HL-60 (cell line): ENCODE measurements around the gene RELN.

Experiments used
- DNase-seq, 2 experiments: peaks; one replicate each; pipeline ENCODE4 v3.0.0-alpha.2; 2010 to 2020; ENCODE audit warnings: low read depth in 1 of 2, low spot score in 1 of 2
- H3K27ac ChIP-seq: fragments of 250-450 bp; sonication (Bioruptor Pico); replicated peaks from 2 replicates; pipeline ENCODE4 v1.5.1; 2020; ENCODE audit warnings: mild to moderate bottlenecking, moderate library complexity
- H3K27me3 ChIP-seq: fragments of 250-450 bp; sonication (Bioruptor Pico); 2 replicates; pipeline ENCODE4 v1.5.1; 2021; ENCODE audit warnings: mild to moderate bottlenecking, moderate library complexity; ENCODE audit not compliant: insufficient read depth, poor library complexity, severe bottlenecking
- H3K4me3 ChIP-seq: replicated peaks from 2 replicates; pipeline ENCODE4 v1.5.1; 2011; ENCODE audit warnings: mild to moderate bottlenecking, control low read depth, low read length; ENCODE audit not compliant: insufficient read depth
- CTCF ChIP-seq: IDR thresholded peaks from one replicate; pipeline ENCODE4 v1.5.1; 2011; ENCODE audit warnings: low read length, control low read depth, inconsistent platforms; ENCODE audit not compliant: insufficient read depth
- GABPA ChIP-seq: IDR thresholded peaks from 2 replicates; pipeline ENCODE4 v1.6.1; 2012; ENCODE audit warnings: low read depth
- POLR2AphosphoS5 ChIP-seq: IDR thresholded peaks from 2 replicates; pipeline ENCODE4 v1.6.1; 2012; ENCODE audit warnings: low read depth
- REST ChIP-seq: IDR thresholded peaks from 2 replicates; pipeline ENCODE4 v1.6.1; 2012; ENCODE audit warnings: low read depth; ENCODE audit not compliant: insufficient replicate concordance
- SPI1 ChIP-seq: IDR thresholded peaks from 2 replicates; pipeline ENCODE4 v1.6.1; 2012; ENCODE audit warnings: low read depth, mild to moderate bottlenecking, borderline replicate concordance

RELN gene

GRCh38 chr7:103702982-103703381 is 286.5 kb downstream of the RELN start:
- no peak overlapping the region for H3K4me3 ChIP-seq
- H3K27ac ChIP-seq = no peak overlapping the region
- DNase-seq = no peak
- no peaks in the 10 kb centered on the region for H3K27me3 ChIP-seq
- TF ChIP-seq GABPA = no peak
- no peak for TF ChIP-seq SPI1
- no peak for TF ChIP-seq CTCF

GRCh38 chr7:103702454-103702853 is 287.0 kb downstream of the RELN start:
- H3K27ac ChIP-seq = no peak overlapping the region
- no peak overlapping the region for H3K4me3 ChIP-seq
- no peaks in the 10 kb centered on the region for H3K27me3 ChIP-seq
- TF ChIP-seq REST (no peak), POLR2AphosphoS5 (no peak)
- DNase-seq = no peak

- Histone ChIP-seq H3K27me3 (no peaks in the 10 kb centered on the region), H3K27ac (no peak overlapping the region), H3K4me3 (no peak overlapping the region)
- TF ChIP-seq POLR2AphosphoS5 = no peak
- TF ChIP-seq GABPA = no peak
- no peak for TF ChIP-seq REST
- no peak for TF ChIP-seq SPI1
- no peak for TF ChIP-seq CTCF
- no peak for DNase-seq
Measured at GRCh38 chr7:103699032-103699431, 290.4 kb downstream of the RELN start.

- no peaks in the 10 kb centered on the region for H3K27me3 ChIP-seq
- H3K4me3 ChIP-seq = no peak overlapping the region
- no peak overlapping the region for H3K27ac ChIP-seq
- TF ChIP-seq SPI1 (no peak), REST (no peak), CTCF (no peak), POLR2AphosphoS5 (no peak), GABPA (no peak)
- DNase-seq = no peak
Measured at GRCh38 chr7:103698064-103698463, 291.4 kb downstream of the RELN start.
